HUES64 (cell line): ENCODE data around the gene TTLL5.

Experiments used
- H3K27ac ChIP-seq: 2 replicates; pipeline ENCODE4 v1.7.0; 2013; ENCODE audit warnings: low read depth, low read length, inconsistent platforms
- H3K27me3 ChIP-seq: 2 replicates; pipeline ENCODE4 v1.6.1; 2013; ENCODE audit warnings: mild to moderate bottlenecking, low read length; ENCODE audit not compliant: insufficient read depth
- H3K36me3 ChIP-seq: 2 replicates; pipeline ENCODE4 v1.6.1; 2013; ENCODE audit warnings: mild to moderate bottlenecking, low read length; ENCODE audit not compliant: insufficient read depth
- H3K4me1 ChIP-seq: 2 replicates; pipeline ENCODE4 v1.6.1; 2013; ENCODE audit warnings: mild to moderate bottlenecking, low read length, moderate library complexity; ENCODE audit not compliant: insufficient read depth
- H3K4me3 ChIP-seq: 2 replicates; pipeline ENCODE4 v1.5.1; 2013; ENCODE audit warnings: mild to moderate bottlenecking, low read length, moderate library complexity
- H3K9ac ChIP-seq: 2 replicates; pipeline ENCODE4 v1.6.1; 2013; ENCODE audit warnings: mild to moderate bottlenecking, low read depth, low read length
- H3K9me3 ChIP-seq: 2 replicates; pipeline ENCODE4 v1.6.1; 2013; ENCODE audit warnings: low read depth, low read length; ENCODE audit not compliant: insufficient read depth
- WGBS: fragments of 150-250, 120-280 bp; methylation state at CpG from one replicate; pipeline ENCODE4 v1.1.7; 2013; ENCODE audit warnings: missing lambda C conversion rate; 5-methylcytosine and 5-hydroxymethylcytosine counted together

The TTLL5 gene

GRCh38 chr14:75944607-75945241 lies 283.7 kb downstream of the TTLL5 start:
- no peaks in the 10 kb centered on the region for H3K27me3 ChIP-seq
- H3K27ac ChIP-seq, result no peak overlapping the region
- no peaks in the 10 kb centered on the region for H3K9me3 ChIP-seq
- H3K36me3 ChIP-seq, result no peaks in the 10 kb centered on the region
- no peak overlapping the region for H3K4me3 ChIP-seq
- WGBS, result 98% methylated on average over 4 of the region's 4 CpGs
- no peaks in the 10 kb centered on the region for H3K4me1 ChIP-seq
- no peak overlapping the region for H3K9ac ChIP-seq

- Histone ChIP-seq H3K9me3 (no peaks in the 10 kb centered on the region), H3K9ac (no peak overlapping the region), H3K27me3 (no peaks in the 10 kb centered on the region), H3K4me1 (no peaks in the 10 kb centered on the region), H3K36me3 (no peaks in the 10 kb centered on the region), H3K27ac (no peak overlapping the region), H3K4me3 (no peak overlapping the region)
- WGBS, result 78% methylated on average over 5 of the region's 5 CpGs
Observed at GRCh38 chr14:75946785-75947184, 285.7 kb downstream of the TTLL5 start.

- WGBS, result 82% methylated on average over 3 of the region's 3 CpGs
- Histone ChIP-seq H3K27ac (no peak overlapping the region), H3K4me3 (no peak overlapping the region), H3K36me3 (no peaks in the 10 kb centered on the region), H3K9ac (no peak overlapping the region), H3K9me3 (peaks cover 2% of the 10 kb centered on the region; the same call in 1 of the 2 replicates), H3K27me3 (no peaks in the 10 kb centered on the region), H3K4me1 (no peaks in the 10 kb centered on the region)
Observed at GRCh38 chr14:75952489-75952888, 291.4 kb downstream of the TTLL5 start.

GRCh38 chr14:75959031-75959430 lies 298.0 kb downstream of the TTLL5 start:
- no peak overlapping the region for H3K27ac ChIP-seq
- no peaks in the 10 kb centered on the region for H3K4me1 ChIP-seq
- no peak overlapping the region for H3K9ac ChIP-seq
- H3K4me3 ChIP-seq, result no peak overlapping the region
- no peaks in the 10 kb centered on the region for H3K27me3 ChIP-seq
- no peaks in the 10 kb centered on the region for H3K9me3 ChIP-seq
- WGBS, result 93% methylated on average over 9 of the region's 9 CpGs
- no peaks in the 10 kb centered on the region for H3K36me3 ChIP-seq

GRCh38 chr14:75960231-75960630 lies 299.2 kb downstream of the TTLL5 start:
- Histone ChIP-seq H3K4me1 (no peaks in the 10 kb centered on the region), H3K9me3 (no peaks in the 10 kb centered on the region), H3K9ac (no peak overlapping the region), H3K4me3 (no peak overlapping the region), H3K27ac (no peak overlapping the region), H3K36me3 (no peaks in the 10 kb centered on the region), H3K27me3 (no peaks in the 10 kb centered on the region)
- 96% methylated on average over 6 of the region's 6 CpGs for WGBS

- no peaks in the 10 kb centered on the region for H3K4me1 ChIP-seq
- H3K27me3 ChIP-seq, result no peaks in the 10 kb centered on the region
- WGBS, result 89% methylated on average over 3 of the region's 3 CpGs
- no peaks in the 10 kb centered on the region for H3K9me3 ChIP-seq
- H3K27ac ChIP-seq, result no peak overlapping the region
- no peak overlapping the region for H3K9ac ChIP-seq
- H3K36me3 ChIP-seq, result no peaks in the 10 kb centered on the region
- no peak overlapping the region for H3K4me3 ChIP-seq
Observed at GRCh38 chr14:75961662-75962061, 300.6 kb downstream of the TTLL5 start.

GRCh38 chr14:75967866-75968265 lies 306.8 kb downstream of the TTLL5 start:
- 93% methylated on average over 3 of the region's 3 CpGs for WGBS
- Histone ChIP-seq H3K27ac (no peak overlapping the region), H3K4me1 (no peaks in the 10 kb centered on the region), H3K36me3 (no peaks in the 10 kb centered on the region), H3K9ac (no peak overlapping the region), H3K9me3 (no peaks in the 10 kb centered on the region), H3K4me3 (no peak overlapping the region), H3K27me3 (no peaks in the 10 kb centered on the region)

GRCh38 chr14:75968456-75968855 lies 307.4 kb downstream of the TTLL5 start:
- no peaks in the 10 kb centered on the region for H3K4me1 ChIP-seq
- no peaks in the 10 kb centered on the region for H3K9me3 ChIP-seq
- H3K27ac ChIP-seq, result no peak overlapping the region
- H3K4me3 ChIP-seq, result no peak overlapping the region
- no peaks in the 10 kb centered on the region for H3K36me3 ChIP-seq
- 75% methylated on average over 4 of the region's 4 CpGs for WGBS
- no peak overlapping the region for H3K9ac ChIP-seq
- no peaks in the 10 kb centered on the region for H3K27me3 ChIP-seq

GRCh38 chr14:75969126-75969525 lies 308.1 kb downstream of the TTLL5 start:
- H3K27me3 ChIP-seq, result no peaks in the 10 kb centered on the region
- WGBS, result 97% methylated on average over 4 of the region's 4 CpGs
- H3K4me1 ChIP-seq, result no peaks in the 10 kb centered on the region
- no peaks in the 10 kb centered on the region for H3K9me3 ChIP-seq
- H3K9ac ChIP-seq, result no peak overlapping the region
- H3K27ac ChIP-seq, result no peak overlapping the region
- no peak overlapping the region for H3K4me3 ChIP-seq
- H3K36me3 ChIP-seq, result no peaks in the 10 kb centered on the region

GRCh38 chr14:75969891-75970290 lies 308.8 kb downstream of the TTLL5 start:
- no peaks in the 10 kb centered on the region for H3K9me3 ChIP-seq
- H3K27ac ChIP-seq, result no peak overlapping the region
- no peaks in the 10 kb centered on the region for H3K27me3 ChIP-seq
- no peak overlapping the region for H3K4me3 ChIP-seq
- H3K9ac ChIP-seq, result no peak overlapping the region
- WGBS, result 81% methylated on average over 8 of the region's 8 CpGs
- H3K4me1 ChIP-seq, result no peaks in the 10 kb centered on the region
- H3K36me3 ChIP-seq, result no peaks in the 10 kb centered on the region

GRCh38 chr14:75970989-75971388 lies 309.9 kb downstream of the TTLL5 start:
- H3K4me3 ChIP-seq, result no peak overlapping the region
- H3K27ac ChIP-seq, result no peak overlapping the region
- H3K4me1 ChIP-seq, result no peaks in the 10 kb centered on the region
- no peaks in the 10 kb centered on the region for H3K27me3 ChIP-seq
- no peak overlapping the region for H3K9ac ChIP-seq
- H3K9me3 ChIP-seq, result no peaks in the 10 kb centered on the region
- 90% methylated on average over 9 of the region's 9 CpGs for WGBS
- H3K36me3 ChIP-seq, result no peaks in the 10 kb centered on the region

GRCh38 chr14:75971509-75971908 lies 310.5 kb downstream of the TTLL5 start:
- H3K27ac ChIP-seq, result no peak overlapping the region
- H3K27me3 ChIP-seq, result no peaks in the 10 kb centered on the region
- no peaks in the 10 kb centered on the region; the same call in 1 of the 2 replicates for H3K4me1 ChIP-seq
- WGBS, result 93% methylated on average over 15 of the region's 15 CpGs
- H3K9me3 ChIP-seq, result no peaks in the 10 kb centered on the region
- no peaks in the 10 kb centered on the region for H3K36me3 ChIP-seq
- no peak overlapping the region for H3K4me3 ChIP-seq
- no peak overlapping the region for H3K9ac ChIP-seq
